NCI-H1694 treated with DMSO at 0.1 percent for 48 hours (cell line): ENCODE data around the gene CHAT.

Experiments
- DNase-seq: peaks from one replicate; lab custom pipeline; 2025; lab: John Stamatoyannopoulos, UW

CHAT gene

DNA sequence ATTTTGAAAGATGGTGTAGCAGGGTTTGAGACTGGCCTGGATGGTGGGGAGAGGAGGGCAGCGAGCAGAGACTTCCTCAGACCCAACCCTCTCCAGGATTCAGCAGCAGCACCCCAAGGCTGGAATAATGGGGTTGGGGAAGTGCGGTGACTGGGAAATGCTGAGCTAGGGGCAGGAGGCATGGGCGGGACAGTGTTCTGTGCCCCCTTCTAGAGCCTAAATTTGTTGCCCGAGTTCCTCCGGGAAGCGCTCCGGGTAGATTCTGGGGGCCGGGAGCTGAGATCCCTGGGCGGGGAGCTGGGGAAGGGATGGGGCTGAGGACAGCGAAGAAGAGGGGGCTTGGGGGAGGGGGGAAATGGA is at the start of gene CHAT:
Gene CHAT (plus strand): TSS at position 156 of the 360 bp plus-strand sequence. CDS start 153 bp downstream, at position 309.
- no peak for DNase-seq

DNA sequence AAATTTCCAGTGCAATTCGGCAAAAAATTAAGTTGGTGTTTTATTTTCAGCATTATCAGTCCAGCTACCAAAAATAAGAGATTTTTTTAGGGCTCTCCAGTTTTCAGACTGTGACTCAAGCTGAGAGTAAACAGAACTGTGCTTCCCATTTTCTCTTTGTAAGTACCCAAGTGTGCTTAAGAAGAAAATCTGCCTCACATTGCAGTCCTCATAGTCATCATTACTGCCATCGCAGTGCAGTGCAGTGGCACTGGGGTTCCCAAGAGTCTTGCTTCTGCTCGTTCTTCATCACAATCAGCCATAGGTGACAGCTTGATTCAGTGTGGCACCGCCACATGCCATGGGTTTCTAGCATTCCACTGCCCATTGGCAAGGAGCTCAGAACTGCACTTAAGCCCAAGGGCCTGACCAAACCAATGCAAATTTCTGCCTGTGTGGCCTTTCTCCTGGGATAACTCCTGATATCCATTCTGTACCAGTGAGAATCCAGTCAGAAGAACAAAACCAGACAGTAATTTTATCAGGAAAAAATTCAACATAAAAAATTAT is 49.3 kb upstream of the CHAT start:
- no peak for DNase-seq

DNA sequence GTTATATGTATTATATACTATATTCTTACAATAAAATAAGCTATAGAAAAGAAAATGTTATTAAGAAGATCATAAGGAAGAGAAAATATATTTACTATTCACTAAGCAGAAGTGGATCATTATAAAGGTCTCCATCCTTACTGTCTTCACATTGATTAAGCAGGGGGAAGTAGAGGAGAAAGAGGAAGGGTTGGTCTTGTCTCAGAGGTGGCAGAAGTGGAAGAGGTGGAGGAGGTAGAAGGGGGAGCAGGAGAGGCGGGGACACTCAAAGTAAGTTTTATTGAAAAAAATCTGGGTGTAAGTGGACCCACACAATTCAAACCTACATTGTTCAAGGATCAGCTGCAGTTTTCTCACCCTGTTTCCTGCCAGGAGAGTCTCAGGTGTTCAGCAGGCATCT is 46.0 kb upstream of the CHAT start:
- DNase-seq = no peak

DNA sequence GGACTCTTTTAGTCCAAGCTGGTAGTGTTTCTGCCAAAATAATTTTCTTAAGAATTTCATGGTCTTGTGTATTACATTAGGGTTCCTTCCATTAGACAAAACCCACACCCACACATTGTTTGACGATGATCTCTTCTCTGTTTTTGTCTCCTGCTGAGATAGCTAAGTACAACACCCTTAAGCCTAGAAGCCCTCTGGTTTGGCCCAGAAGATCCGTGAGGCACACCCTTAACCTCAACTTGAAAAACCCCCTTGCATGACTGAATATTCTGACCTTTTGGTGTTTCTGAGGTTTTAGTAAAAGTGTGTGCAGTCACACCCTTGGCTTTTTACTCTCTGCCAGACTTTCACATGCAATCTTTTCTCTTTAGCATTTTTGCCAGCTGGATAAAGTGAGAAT is 45.6 kb upstream of the CHAT start:
- DNase-seq = no peak

DNA sequence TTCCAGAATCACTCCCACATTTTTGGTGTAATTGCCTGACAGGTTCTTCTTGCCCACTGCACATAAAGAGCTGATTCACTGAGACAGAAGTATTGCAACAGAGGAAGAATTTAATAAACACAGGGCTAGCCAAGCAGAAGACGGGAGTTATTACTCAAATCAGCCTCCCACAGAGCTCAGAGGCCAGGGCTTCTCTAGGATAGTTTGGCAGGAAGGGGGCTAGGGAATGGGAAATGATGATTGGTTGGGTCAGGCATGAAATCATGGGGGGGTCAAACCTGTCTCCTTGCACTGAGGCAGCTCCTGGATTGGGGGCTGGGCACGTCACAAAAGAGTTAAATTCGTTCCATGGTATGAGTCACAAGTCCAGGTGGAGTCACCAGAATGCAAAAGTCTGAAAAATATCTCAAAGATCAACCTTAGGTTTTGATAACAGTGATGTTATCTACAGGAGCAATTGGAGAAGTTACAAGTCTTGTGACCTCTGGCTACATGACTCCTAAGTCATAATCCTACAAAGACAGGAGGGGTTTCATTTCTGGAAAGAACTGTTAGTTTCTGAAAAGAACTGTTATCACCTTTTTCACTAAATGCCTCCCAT is 44.7 kb upstream of the CHAT start:
- DNase-seq = no peak

DNA sequence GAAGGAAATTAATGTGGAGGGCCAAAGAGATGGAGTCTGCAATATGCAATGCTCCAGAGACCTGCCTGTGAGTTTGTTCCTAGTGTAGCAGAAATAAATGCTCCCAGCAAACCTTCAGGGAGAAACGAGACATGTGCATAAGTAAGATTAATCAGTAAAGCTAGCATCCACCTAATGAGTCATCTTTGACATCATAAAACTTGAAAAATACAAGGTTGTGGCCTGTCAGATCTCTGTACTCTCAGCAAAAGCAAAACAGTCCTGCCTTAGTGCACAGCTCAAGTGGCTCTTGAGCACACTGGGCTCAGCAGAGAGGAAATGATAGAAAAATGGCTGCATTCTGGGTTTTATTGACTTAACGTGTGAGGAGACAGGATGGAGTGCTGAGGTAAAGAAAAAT is 42.4 kb upstream of the CHAT start:
- DNase-seq = no peak

DNA sequence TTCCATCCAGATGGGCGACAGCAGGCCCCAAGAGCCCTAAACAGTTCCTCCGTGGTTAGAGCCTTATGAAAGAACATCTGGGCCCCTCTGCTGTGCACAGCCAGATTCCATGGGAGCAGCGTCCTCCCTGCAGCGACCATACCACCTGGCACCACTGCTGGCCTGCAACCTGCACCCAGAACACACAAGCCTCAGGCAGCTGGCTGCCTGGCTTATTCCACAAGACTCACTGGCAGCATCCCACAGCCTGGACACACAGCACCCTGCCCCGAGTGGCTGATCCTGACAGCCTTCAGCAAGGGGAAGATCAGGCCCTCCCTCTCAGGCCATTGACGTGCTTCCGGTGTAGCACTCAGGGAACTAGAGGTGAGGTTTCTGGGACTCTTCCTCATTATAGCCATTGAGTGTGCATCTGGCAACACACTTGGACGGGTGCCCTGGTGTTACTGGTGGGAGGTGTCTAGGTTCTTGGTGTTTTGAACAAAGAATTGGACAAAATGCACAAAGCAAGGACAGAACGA is 41.2 kb upstream of the CHAT start:
- DNase-seq = peak; percentile 24

DNA sequence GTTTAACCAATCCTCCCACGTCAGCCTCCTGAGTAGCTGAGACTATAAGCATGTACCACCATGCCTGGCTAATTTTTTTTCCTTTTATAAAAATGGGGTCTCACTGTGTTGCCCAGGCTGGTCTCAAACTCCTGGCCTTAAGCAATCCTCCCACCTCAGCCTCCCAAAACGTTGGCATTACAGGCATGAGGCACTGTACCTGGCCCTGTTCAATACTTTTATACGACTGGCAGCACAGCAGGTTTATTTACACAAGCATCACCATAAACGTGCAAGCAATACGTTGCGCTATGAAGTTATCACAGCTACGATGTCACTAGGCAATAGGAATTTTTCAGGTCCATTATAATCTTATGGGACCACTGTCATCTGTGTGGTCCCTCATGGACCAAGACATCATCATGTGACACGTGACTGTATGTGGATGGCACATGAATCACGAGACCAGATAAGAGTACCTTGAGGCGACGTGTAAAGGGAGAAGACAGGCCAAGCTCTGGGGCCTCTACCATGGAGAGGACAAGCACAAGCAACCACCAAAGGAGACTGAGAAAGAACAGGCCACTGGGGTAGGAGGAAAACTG is 38.3 kb upstream of the CHAT start:
- no peak for DNase-seq

DNA sequence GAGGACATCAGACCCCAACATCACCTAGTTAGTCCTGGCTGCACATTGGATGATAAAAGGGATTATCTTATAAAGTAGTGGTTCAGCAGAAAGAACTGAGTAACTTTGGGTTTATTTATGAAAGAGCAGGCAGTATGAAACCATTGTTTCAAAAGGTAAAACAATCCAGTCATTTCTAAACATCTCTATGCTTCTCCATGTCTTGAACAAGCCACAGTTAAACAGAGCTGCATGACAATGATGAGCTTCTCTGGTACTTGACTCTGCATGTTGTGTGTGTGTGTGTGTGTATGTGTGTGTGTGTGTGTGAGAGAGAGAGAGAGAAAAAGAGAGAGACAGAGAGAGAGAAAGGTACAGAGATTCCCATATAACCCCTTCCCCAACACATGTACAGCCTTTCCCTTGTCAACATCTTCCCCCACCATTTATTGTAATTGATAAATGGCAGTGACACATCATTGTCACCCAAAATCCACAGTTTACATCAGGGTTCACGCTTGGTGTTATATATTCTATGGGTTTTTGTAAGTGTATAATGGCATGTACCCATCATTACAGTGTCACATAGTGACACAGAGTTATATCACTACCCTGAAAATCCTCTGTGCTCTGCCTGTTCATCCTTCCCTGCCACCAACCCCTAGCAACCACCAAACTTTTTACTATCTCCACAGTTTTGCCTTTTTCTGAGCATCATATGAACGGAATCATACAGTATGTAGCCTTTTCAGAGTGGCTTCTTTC is 36.5 kb upstream of the CHAT start:
- DNase-seq = no peak

DNA sequence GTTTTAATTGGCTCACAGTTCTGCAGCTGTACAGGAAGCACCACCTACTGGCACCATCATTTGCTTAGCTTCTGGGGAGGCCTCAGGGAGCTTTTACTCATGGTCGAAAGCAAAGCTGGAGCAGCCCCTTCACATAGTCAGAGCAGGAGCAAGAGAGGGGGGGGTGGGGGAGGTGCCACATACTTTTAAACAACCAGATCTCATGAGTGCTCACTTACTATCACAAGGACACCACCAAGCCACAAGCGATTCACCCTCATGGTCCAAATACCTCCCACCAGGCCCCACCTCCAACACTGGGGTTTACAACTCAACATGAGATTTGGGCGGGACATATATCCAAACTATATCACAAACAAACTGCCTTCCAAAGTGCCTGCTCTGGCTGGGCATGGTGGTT is 35.4 kb upstream of the CHAT start:
- DNase-seq = no peak

DNA sequence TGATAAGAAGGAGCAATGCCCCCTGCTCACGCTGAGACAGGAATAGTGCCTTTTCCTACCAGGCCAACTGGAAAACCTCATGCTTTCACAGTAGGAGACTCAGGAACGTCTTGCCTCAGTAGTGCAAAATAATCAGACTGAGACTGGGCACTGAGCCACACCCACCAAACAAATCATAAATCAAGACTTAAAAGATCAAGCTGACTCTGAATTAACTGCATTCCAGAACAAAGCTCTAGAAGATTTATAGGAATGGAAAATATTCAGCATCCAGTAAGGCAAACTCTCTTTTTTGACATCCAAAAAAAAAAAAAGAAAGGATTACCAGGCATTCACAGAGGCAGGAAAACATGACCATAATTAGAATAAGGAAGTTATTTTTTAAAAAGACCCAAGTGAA is 34.2 kb upstream of the CHAT start:
- no peak for DNase-seq

DNA sequence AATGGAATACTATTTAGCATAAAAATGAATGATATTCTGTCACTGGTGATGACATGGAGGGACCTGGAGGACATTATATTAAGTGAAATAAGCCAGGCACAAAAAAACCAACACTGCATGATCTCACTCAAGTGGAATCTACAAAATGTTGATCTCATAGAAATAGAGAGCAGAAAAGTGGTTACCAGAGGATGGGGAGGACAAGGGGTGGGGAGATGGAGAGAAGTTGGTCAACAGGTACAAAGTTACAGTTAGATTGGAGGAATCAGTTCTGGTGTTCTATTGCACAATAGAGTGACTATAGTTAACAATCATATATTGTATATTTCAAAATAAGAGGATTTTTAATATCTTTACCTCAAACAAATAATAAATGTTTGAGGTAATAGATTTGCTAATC is 28.4 kb upstream of the CHAT start:
- no peak for DNase-seq

DNA sequence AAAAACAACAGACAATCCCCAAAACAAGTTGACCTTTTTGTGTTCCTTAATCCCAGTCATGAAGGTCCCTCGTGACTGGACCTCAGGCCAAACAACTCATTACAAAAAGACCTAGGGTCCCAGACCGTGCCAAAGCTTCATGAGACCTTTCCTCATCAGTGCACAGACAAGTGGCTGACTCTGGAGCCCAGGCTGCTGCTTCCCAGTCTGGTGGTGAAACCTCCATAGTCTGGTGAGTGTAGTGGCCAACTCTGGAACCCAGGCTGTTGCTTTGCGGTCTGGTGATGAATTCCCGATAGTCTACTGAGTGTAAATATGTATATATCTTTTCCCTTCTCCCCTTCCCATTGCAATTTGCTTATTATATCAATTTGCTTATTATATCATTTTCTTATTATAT is 25.9 kb upstream of the CHAT start:
- DNase-seq = no peak

DNA sequence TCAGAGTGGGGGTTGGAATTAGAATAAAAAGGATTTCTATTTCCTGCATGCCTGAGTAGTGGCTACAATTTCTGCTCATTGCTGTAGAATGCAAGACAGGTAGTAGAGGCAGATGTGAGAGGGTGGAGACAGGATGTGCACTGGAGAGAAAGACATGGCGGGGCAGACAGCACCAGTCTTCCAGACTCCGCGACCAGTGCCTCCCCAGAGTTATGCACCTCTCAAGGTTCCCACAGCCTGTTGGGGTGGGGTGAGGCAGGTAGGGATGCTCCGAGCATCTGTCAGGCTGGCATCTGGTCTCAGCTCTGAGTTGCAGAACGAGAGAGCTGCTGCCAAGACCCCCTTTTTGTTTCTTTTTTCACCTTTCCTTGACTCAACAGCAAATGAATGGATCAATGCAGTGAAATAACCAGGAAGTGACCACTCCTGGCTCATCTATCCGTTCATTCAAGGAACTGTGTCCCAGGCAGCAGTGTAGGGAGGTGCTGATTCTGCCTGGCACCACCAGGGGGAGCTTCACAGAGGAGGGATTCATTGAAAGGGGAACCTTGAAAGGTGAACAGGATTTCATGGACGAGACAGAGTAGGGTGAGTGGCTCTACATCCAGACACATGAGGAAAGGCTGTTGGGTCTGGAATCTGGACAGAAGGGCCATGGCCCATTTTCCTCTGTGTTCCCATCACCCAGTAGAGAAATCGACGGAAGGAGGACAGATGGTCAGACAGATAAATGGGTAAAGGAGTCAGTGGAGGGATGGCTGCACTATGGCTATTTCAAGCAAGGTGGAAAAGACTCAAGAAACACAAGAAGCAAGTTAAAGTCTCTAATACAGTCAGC is 20.9 kb upstream of the CHAT start:
- DNase-seq = peak; percentile 44

DNA sequence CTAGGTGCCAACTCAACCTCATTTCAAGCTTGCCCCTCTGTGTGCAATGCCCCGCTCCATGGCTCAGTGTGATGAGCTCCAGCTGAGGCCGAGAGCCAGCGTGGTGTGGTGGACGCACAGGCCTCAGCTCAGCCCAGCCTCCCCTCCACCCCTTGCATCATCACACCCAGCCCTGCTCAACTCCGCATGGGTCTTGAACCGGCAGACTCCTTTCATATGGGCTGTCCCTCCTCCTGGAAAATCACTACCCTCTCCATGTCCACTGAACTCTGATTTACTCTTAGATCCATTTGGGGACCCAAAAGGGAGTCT is 20.3 kb upstream of the CHAT start:
- DNase-seq = no peak

DNA sequence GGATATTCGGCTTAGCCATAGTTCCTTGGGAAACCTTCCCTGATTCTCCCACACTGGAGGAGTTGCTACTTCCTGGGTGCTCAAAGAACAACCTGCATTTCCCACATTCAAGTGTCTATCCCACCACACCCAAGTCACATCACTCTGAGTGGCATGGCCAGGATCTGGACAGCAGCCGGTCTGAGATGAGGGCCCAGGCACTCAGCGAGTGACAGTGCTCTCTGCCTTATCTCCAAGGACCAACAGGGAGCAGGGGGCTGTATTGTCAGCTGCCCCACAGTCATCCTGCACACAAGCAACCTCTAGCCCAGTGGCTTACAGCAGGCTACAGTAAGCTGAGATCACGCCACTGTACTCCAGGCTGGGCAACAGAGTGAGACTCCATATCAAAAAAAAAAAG is 19.8 kb upstream of the CHAT start:
- no peak for DNase-seq

DNA sequence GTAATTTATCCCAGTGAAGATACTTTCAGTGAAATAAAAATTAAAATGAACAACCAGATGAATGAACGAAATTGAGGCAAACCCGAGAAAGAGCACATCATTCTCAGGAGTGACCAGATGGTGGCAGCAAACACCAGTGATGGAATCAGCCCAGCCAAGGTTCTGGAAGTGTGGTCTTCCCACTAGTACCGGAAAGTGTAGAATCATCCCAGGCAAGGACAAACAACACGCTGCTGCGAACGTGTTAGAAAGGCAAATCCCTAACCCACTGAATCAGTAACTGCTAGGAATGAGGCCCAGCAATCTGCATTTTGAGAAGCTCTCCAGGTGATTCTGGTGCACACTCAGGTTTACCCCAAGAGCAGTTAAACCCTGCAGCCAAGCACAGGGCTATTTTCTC is 19.2 kb upstream of the CHAT start:
- peak; percentile 72 for DNase-seq

DNA sequence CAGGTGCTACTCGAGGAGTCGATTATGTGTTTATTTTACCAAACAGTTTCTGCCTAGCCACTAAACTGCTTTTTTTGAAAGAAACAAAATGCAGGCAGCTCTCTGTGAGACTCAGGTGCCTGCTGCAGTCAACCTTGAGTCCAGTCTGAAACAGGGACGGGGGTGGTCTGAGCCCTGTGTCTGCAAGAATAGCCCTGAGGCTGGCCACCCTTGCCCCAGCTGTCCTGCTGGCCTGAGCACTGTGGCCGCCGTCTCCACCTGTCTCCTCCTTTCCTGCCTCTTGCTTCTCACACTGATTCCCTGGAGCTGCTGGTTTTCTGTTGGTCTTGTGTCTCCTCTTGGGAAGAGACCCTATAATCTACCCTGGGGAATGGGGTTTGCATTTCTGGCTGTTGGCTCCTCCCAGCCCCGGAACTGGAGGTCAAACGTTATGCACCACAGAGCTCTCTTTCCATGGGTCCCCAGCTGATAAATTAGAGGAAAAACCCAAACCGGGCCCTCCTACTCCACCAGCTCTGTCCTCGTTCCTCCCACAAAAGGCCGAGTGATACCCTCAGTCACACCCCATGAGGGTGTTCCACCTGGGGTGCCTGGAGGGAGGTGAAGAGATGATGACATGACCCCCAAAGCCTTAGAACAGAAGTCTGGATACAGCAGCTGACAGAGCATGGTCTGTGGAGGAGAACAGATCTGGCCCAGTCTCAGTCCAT is 18.7 kb upstream of the CHAT start:
- DNase-seq = no peak

DNA sequence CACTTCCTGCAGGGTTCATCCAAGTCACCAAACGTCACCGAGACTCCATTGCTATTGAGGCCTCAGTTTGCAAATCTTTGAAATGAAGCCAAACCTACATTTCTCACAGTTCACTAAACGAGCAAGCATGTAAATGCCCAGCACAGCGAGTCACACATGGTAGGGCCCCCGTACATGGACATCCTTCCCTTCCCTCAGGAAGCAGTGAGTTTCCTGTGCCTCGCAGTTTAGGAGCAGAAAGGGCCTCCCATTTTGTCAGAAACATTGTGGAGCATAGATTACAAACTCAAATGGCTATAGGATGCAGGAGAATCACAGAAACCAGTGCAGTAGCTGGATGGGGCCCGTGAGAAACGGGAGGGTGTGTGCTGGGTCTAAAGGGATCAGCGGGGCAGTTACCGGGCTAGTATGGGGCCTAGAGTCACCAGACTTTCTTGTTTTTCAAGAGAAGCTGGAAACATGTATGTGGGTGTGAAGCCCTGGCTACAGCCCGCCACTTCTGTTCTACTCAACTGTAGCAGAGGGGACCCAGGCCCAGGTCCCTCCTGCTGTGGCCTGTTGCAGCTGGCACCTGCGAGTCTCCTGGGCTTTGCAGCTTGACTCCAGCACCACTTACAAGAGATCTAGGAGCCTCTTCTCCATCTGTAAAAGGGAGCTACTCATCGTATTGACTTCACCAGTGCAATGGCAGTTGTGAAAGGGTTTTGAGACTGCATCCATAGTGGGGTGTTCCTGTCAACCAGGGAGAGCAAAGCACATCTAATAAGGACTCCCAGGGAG is 17.9 kb upstream of the CHAT start:
- DNase-seq = no peak

DNA sequence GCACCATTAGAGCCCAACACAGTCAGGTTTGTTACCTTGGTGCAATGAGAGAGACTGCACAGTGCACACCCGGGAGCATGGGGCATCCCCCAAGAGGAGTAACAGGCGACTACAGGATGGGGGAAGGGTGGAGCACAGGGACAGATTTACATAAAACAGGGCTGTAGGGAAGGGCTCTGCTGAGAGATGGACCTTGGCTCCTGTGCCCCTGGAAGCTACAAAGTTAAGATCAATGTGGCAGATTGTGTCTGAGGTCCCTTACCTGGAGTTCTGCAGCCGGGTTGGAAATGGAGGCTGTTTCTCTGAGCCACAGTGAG is 17.4 kb upstream of the CHAT start:
- DNase-seq = no peak

DNA sequence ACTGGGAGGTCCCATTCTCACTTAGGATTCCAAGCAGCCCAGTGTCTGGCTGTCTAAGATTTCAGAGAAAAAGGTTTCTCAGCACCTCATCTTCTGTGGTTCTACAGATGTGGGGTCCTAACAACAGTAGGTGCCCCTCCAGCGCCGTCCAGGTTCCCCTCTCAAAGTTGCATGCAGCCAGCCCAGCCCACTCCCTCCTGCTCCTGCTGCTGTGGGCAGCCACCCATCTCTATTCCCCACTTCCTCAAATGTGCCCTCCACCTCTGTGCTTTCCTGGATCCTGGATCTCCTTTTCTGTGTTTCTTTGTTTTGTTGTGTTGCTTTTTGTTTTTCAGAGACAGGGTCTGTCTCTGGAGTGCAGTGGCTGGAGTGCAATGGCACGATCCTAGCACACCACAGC is 17.0 kb upstream of the CHAT start:
- no peak for DNase-seq
